Measurements from ENCODE around the gene PRM3. TPM values are rescaled to one million over a fixed set of nuclear protein-coding genes. Genes with fewer than 3 reads are reported as not detected.

The PRM3 gene
- total and polyA plus RNA-seq, 2 donors (not counting 1 experiment from before 2014, with no cell fraction given) = not detected

DNA sequence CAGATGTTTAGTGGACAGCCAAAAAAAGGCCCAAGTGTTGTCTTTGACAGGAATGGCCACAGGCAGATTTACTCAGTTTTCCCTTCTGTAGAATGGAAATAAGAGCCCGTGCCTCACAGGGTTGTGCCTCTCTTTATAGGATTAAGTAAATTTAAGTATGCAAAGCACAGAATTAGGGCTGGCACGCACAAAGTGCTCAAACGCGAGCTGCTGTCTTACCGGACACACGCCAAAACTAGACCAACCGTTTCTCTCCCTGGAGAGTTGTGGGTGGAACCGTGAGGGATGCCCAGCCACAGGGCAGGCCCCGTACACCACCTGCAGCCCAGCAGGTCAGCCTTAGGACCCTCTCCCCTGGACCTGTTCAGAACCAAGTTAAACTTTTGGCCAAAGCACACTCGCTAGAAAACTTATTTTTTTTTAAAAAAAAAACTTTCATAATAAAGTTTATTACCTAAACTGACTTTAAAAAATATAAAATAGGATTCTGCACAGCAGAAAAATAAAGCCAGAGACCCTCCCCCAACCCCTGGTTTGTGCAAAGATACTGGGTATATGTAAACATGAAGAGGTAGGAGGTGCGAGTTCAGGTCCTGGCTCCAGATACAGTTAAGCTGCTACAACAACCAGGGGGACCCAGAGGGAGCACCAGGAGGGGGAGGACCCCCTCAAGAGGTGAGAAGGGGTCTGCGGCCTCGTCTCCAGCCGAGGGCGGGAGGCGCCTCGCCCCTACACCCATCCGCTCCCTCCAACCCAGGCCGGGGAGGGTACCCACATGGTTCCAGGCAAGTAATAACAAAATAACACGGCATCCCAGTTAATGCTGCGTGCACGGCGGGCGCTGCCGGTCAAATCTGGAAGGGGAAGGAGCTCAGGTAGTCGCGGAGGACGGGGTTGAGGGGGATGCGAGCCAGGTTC lies 19.2 kb downstream of the PRM3 start:
- TF ChIP-seq, protein P1, sequence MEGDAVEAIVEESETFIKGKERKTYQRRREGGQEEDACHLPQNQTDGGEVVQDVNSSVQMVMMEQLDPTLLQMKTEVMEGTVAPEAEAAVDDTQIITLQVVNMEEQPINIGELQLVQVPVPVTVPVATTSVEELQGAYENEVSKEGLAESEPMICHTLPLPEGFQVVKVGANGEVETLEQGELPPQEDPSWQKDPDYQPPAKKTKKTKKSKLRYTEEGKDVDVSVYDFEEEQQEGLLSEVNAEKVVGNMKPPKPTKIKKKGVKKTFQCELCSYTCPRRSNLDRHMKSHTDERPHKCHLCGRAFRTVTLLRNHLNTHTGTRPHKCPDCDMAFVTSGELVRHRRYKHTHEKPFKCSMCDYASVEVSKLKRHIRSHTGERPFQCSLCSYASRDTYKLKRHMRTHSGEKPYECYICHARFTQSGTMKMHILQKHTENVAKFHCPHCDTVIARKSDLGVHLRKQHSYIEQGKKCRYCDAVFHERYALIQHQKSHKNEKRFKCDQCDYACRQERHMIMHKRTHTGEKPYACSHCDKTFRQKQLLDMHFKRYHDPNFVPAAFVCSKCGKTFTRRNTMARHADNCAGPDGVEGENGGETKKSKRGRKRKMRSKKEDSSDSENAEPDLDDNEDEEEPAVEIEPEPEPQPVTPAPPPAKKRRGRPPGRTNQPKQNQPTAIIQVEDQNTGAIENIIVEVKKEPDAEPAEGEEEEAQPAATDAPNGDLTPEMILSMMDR (IDR thresholded peaks at IDR 0.05) = no peak
- TF ChIP-seq EZH2 (IDR thresholded peaks at IDR 0.05; ENCODE audit: borderline replicate concordance, insufficient read depth, low read depth, low read length, poor library complexity, severe bottlenecking) = no peak
- no peak overlapping the region for H3K27ac ChIP-seq (ENCODE audit: low read length in 2 of 2)
- ChIA-PET POLR2A (interaction anchor here (0.6 to 5.8 kb wide), 20 partner anchors 16 to 313 kb away, joined by 3 to 89 read pairs (median 5); no protein-coding TSS in a partner anchor), CTCF (interaction anchor here (0.6 to 10.3 kb wide), 28 partner anchors 11 to 463 kb away, joined by 3 to 223 read pairs (median 8); no protein-coding TSS in a partner anchor)
- H4K20me1 ChIP-seq (ENCODE audit: control insufficient read depth, insufficient read depth, low read length, poor library complexity, severe bottlenecking) = peaks cover 50% of the 10 kb centered on the region
- WGBS (ENCODE audit: insufficient coverage) = 28% methylated on average over 16 of the region's 29 CpGs
- H3K4me3 Mint-ChIP-seq = peak overlapping the region; percentile 89
- H3K9me3 ChIP-seq (ENCODE audit: control extremely low read depth in 1 of 3, control insufficient read depth in 2 of 3, insufficient read depth in 1 of 3, low read length in 2 of 3) = no peaks in the 10 kb centered on the region
- H3K4me2 ChIP-seq (replicated peaks; ENCODE audit: low read depth, low read length, poor library complexity, severe bottlenecking) = peak overlapping the region; percentile 98
- peak overlapping the region; percentile 84 for H3K9ac ChIP-seq (ENCODE audit: low read length)
- ATAC-seq (ENCODE audit: low read depth) = no peak
- H3K4me1 ChIP-seq (ENCODE audit: control insufficient read depth in 2 of 2, insufficient read depth in 2 of 2, low read length in 2 of 2) = peaks cover 50 to 59% of the 10 kb centered on the region in 2 donors
- H3K27ac Mint-ChIP-seq = peak overlapping the region; percentile 82
- intact Hi-C loops (cut with micrococcal nuclease) = loop anchor here (2.0 to 10.0 kb wide), 4 partner anchors 21 to 661 kb away; partner anchors contain the start of gene GSPT1
- no peaks in the 10 kb centered on the region for H3K9me3 Mint-ChIP-seq (ENCODE audit: insufficient read depth)
- peaks cover 2 to 17% of the 10 kb centered on the region in 2 experiments for H3K36me3 ChIP-seq (replicated peaks in 1 of 2; ENCODE audit: control extremely low read depth in 1 of 2, control insufficient read depth in 1 of 2, extremely low read depth in 1 of 2, insufficient read depth in 2 of 2, low read length in 1 of 2)
- peak overlapping the region; percentile 38 to 89 (median 65) for H3K4me3 ChIP-seq (ENCODE audit: control extremely low read depth in 1 of 5, extremely low read depth in 1 of 5, insufficient read depth in 1 of 5, low read depth in 2 of 5, low read length in 4 of 5)
- H2AFZ ChIP-seq (ENCODE audit: insufficient read depth, low read depth, low read length, poor library complexity, severe bottlenecking) = peak overlapping the region; percentile 50
- peaks cover 59% of the 10 kb centered on the region for H3K4me1 Mint-ChIP-seq
- H3K27me3 ChIP-seq (replicated peaks in 1 of 4; ENCODE audit: control extremely low read depth in 1 of 4, control insufficient read depth in 3 of 4, insufficient read depth in 4 of 4, low read length in 3 of 4) = no peaks in the 10 kb centered on the region
- no peak for DNase-seq
- no peaks in the 10 kb centered on the region for H3K27me3 Mint-ChIP-seq
- H3K79me2 ChIP-seq (ENCODE audit: control insufficient read depth, insufficient read depth, low read length) = peaks cover 20% of the 10 kb centered on the region

Data from B cell (primary cell).